ENCODE measurements around the gene FAM89B.

DNA sequence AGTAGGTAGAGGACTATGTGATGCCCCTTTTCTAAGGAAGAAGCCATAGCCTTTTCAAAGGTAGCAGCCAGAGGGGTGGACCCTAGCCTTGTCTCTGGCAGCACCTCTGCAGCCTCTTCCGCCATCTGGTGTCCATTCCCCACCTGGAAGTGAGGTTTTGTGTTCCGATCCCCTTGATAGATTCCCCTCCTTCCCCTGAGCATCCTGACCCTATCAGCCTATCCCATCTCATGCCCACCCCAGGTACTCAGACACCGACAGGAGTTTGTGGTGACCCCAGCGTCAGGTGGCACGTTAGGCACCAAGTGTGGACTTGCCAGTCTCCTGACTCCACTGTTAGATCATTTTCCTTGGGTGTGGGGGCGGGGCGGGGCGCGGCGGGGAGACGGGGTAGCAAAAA lies 398 bp upstream of the FAM89B start:
- TF ChIP-seq TAF1 (IDR thresholded peaks at IDR 0.05; ENCODE audit: borderline replicate concordance, insufficient read depth, low read length) (no peak), POLR2AphosphoS5 (IDR thresholded peaks at IDR 0.05; ENCODE audit: low read depth, low read length) (no peak), FOXP2 (optimal IDR thresholded peaks at IDR 0.05; ENCODE audit: borderline replicate concordance, extremely low read depth, extremely low read length, insufficient read depth) (no peak)
